Liver (tissue), 9 donors: Measurements from ENCODE around the gene PPP6R1. TPM values are rescaled to one million over a fixed set of nuclear protein-coding genes. Genes with fewer than 3 reads are reported as not detected.

Experiments
- DNase-seq: peaks from one replicate; pipeline ENCODE4 v3.0.0-alpha.2; 2017; ENCODE audit warnings: low spot score
- H3K27ac ChIP-seq, 2 donors: one replicate each; pipeline ENCODE4 v1.7.0; 2013; ENCODE audit warnings: inconsistent platforms in 2 of 2, low read length in 2 of 2, control low read depth in 1 of 2, low read depth in 1 of 2, mild to moderate bottlenecking in 1 of 2
- H3K27me3 ChIP-seq, 4 donors: one replicate each; pipeline versions ENCODE4 v1.6.1 to v1.7.0; 2013; ENCODE audit warnings: low read length in 3 of 4, inconsistent platforms in 1 of 4, mild to moderate bottlenecking in 1 of 4, moderate library complexity in 1 of 4; ENCODE audit not compliant: control insufficient read depth in 4 of 4, insufficient read depth in 4 of 4
- H3K36me3 ChIP-seq, 4 donors: one replicate each; pipeline versions ENCODE4 v1.6.1 to v1.7.0; 2013; ENCODE audit warnings: low read length in 3 of 4, mild to moderate bottlenecking in 3 of 4, low read depth in 1 of 4, moderate library complexity in 1 of 4; ENCODE audit not compliant: control insufficient read depth in 4 of 4, insufficient read depth in 3 of 4
- H3K4me1 ChIP-seq, 4 donors: one replicate each; pipeline versions ENCODE4 v1.6.1 to v1.7.0; 2013; ENCODE audit warnings: low read length in 3 of 4, mild to moderate bottlenecking in 3 of 4, moderate library complexity in 1 of 4; ENCODE audit not compliant: control insufficient read depth in 4 of 4, insufficient read depth in 4 of 4
- H3K4me3 ChIP-seq, 3 donors: one replicate each; pipeline versions ENCODE4 v1.6.1 to v1.7.0; 2013; ENCODE audit warnings: low read length in 3 of 3, control low read depth in 1 of 3, low read depth in 1 of 3, mild to moderate bottlenecking in 1 of 3
- H3K9ac ChIP-seq, 2 donors: one replicate each; pipeline ENCODE4 v1.7.0; 2013; ENCODE audit warnings: low read length in 2 of 2, mild to moderate bottlenecking in 2 of 2, moderate library complexity in 2 of 2, control low read depth in 1 of 2, low read depth in 1 of 2
- H3K9me3 ChIP-seq, 4 donors: one replicate each; pipeline versions ENCODE4 v1.6.1 to v1.7.0; 2013; ENCODE audit warnings: low read length in 3 of 4; ENCODE audit not compliant: control insufficient read depth in 4 of 4
- ATF3 ChIP-seq: IDR thresholded peaks from 2 replicates; pipeline ENCODE4 v1.6.1; 2016; ENCODE audit warnings: antibody characterized with exemption
- CTCF ChIP-seq: fragments of 150-350 bp; IDR thresholded peaks from 2 replicates; pipeline ENCODE4 v1.5.1; 2017; ENCODE audit warnings: improper control_type of control experiment, low read depth, low read length; ENCODE audit not compliant: missing input control
- GABPA ChIP-seq, 2 donors: IDR thresholded peaks in 1 of 2; conservative IDR thresholded peaks in 1 of 2; 2 replicates each; pipeline ENCODE4 v1.6.1; 2016; ENCODE audit warnings: antibody characterized with exemption in 2 of 2, mild to moderate bottlenecking in 1 of 2, moderate library complexity in 1 of 2
- JUND ChIP-seq, 2 donors: IDR thresholded peaks; 2 replicates each; pipeline ENCODE4 v1.6.1; 2016; ENCODE audit warnings: antibody characterized with exemption in 2 of 2
- MAX ChIP-seq: IDR thresholded peaks from 2 replicates; pipeline ENCODE4 v1.6.1; 2016; ENCODE audit warnings: antibody characterized with exemption
- NR2F2 ChIP-seq: IDR thresholded peaks from 2 replicates; pipeline ENCODE4 v1.6.1; 2016; ENCODE audit warnings: antibody characterized with exemption
- RAD21 ChIP-seq, 2 donors: IDR thresholded peaks; 2 replicates each; pipeline ENCODE4 v1.6.1; 2016; ENCODE audit warnings: antibody characterized with exemption in 2 of 2, mild to moderate bottlenecking in 2 of 2
- RXRA ChIP-seq, 2 donors: IDR thresholded peaks; 2 replicates each; pipeline ENCODE4 v1.6.1; 2017 to 2018; ENCODE audit warnings: antibody characterized with exemption in 2 of 2, mild to moderate bottlenecking in 1 of 2
- YY1 ChIP-seq: IDR thresholded peaks from 2 replicates; pipeline ENCODE4 v1.6.1; 2016; ENCODE audit warnings: antibody characterized with exemption, mild to moderate bottlenecking
- ZBTB33 ChIP-seq: IDR thresholded peaks from 2 replicates; pipeline ENCODE4 v1.6.1; 2016; ENCODE audit warnings: antibody characterized with exemption
- WGBS: extraction: QIAGEN DNeasy Blood & Tissue Kit; methylation state at CpG from one replicate; pipeline ENCODE4 v1.1.7; 2013; 5-methylcytosine and 5-hydroxymethylcytosine counted together
- polyA plus RNA-seq, 2 donors: library from polyadenylated mRNA; stranded (reverse) in 1 of 2; unstranded in 1 of 2; fragments of 200-250 nt in 1 of 2; fragments of >200 nt in 1 of 2; fragmentation: Nextera tagmentation in 1 of 2; extraction: Ambion mirVana in 1 of 2; gene quantifications; one replicate each; pipeline versions ENCODE4 v1.2.1 to v1.2.3, GENCODE V29; 2013 to 2015
- total RNA-seq, 2 donors: library from RNA; depleted of rRNA; stranded (reverse); fragments of >200 nt; gene quantifications; one replicate each; pipeline ENCODE4 v1.2.3, GENCODE V29; 2014
- TF ChIP-seq, protein P1 (sequence below): IDR thresholded peaks from 2 replicates; pipeline ENCODE4 v1.6.1; 2016; ENCODE audit warnings: antibody characterized with exemption, mild to moderate bottlenecking
- donor health status: healthy.
- donor health status: healthy.
- donor health status: healthy.
- donor health status: healthy.
- donor health status: healthy.

PPP6R1 gene
- total and polyA plus RNA-seq, 4 donors, result 5.5 to 40.1 (median 22.5) TPM

- no peak for TF ChIP-seq ZBTB33
These were observed 19.7 kb upstream of the PPP6R1 start (continued) for GRCh38 chr19:55278391-55279135.

DNA sequence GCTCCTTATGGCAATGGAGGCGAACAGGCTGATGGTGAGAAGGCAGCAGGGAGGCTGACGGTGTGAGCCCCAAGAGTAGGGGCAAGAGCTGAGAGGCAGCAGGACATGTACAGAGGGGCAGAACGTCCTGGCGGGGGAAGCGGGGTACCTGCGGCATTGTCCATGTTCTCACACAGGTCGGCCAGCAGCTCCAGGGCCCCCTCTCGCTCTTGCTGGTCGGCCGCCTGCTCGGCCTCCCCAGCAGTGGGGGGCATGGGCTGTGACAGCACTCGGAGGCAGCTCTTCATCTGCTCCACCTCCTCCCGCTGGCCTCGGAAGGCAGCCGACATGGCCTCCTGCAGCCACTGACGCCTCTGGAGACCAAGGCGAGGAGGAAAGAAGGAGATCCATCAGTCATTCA lies 18.7 kb upstream of the PPP6R1 start:
- Histone ChIP-seq H3K4me3 (no peak overlapping the region), H3K4me1 (peaks cover 7 to 15% (median 10%) of the 10 kb centered on the region in 4 donors), H3K27ac (no peak overlapping the region), H3K9me3 (no peaks in the 10 kb centered on the region), H3K27me3 (no peaks in the 10 kb centered on the region), H3K36me3 (peaks cover 3 to 33% (median 5%) of the 10 kb centered on the region in 4 donors), H3K9ac (no peak overlapping the region)
- no peak for TF ChIP-seq GABPA (IDR thresholded peaks at IDR 0.05 in 1 of 2, conservative IDR thresholded peaks at IDR 0.05 in 1 of 2)
- TF ChIP-seq, protein P1, sequence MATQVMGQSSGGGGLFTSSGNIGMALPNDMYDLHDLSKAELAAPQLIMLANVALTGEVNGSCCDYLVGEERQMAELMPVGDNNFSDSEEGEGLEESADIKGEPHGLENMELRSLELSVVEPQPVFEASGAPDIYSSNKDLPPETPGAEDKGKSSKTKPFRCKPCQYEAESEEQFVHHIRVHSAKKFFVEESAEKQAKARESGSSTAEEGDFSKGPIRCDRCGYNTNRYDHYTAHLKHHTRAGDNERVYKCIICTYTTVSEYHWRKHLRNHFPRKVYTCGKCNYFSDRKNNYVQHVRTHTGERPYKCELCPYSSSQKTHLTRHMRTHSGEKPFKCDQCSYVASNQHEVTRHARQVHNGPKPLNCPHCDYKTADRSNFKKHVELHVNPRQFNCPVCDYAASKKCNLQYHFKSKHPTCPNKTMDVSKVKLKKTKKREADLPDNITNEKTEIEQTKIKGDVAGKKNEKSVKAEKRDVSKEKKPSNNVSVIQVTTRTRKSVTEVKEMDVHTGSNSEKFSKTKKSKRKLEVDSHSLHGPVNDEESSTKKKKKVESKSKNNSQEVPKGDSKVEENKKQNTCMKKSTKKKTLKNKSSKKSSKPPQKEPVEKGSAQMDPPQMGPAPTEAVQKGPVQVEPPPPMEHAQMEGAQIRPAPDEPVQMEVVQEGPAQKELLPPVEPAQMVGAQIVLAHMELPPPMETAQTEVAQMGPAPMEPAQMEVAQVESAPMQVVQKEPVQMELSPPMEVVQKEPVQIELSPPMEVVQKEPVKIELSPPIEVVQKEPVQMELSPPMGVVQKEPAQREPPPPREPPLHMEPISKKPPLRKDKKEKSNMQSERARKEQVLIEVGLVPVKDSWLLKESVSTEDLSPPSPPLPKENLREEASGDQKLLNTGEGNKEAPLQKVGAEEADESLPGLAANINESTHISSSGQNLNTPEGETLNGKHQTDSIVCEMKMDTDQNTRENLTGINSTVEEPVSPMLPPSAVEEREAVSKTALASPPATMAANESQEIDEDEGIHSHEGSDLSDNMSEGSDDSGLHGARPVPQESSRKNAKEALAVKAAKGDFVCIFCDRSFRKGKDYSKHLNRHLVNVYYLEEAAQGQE, result no peak
- TF ChIP-seq ZBTB33, result no peak
- TF ChIP-seq ATF3, result no peak
- no peak for TF ChIP-seq RXRA (IDR thresholded peaks at IDR 0.05)
- no peak for TF ChIP-seq JUND (IDR thresholded peaks at IDR 0.05)
- TF ChIP-seq MAX, result no peak
- TF ChIP-seq CTCF, result no peak
- TF ChIP-seq RAD21 (IDR thresholded peaks at IDR 0.05), result no peak
- no peak for TF ChIP-seq YY1
- no peak for TF ChIP-seq NR2F2
- WGBS, result 93% methylated on average over 17 of the region's 17 CpGs
- DNase-seq, result no peak
